GM11168 (cell line): ENCODE results near the gene CFAP54.

Experiments used
- in situ Hi-C: fragments of 300-500 bp; cut with MboI; formaldehyde crosslinking; loops from one replicate; pipeline ENCODE4 v1.12.0; 2022; ENCODE audit warnings: low sequenced_read_pairs; ENCODE audit not compliant: unreplicated experiment

The CFAP54 gene

GRCh38 chr12:96510306-96510764, 21.0 kb downstream of the CFAP54 start:
- in situ Hi-C loops: loop anchor here (10.0 kb wide), 2 partner anchors 296 to 446 kb away; no protein-coding TSS in a partner anchor

- in situ Hi-C loops: loop anchor here (10.0 kb wide), 2 partner anchors 298 to 448 kb away; no protein-coding TSS in a partner anchor
These were observed 23.8 kb downstream of the CFAP54 start for GRCh38 chr12:96513166-96513565.

GRCh38 chr12:96513681-96514080, 24.3 kb downstream of the CFAP54 start:
- in situ Hi-C loops: loop anchor here (10.0 kb wide), 2 partner anchors 299 to 449 kb away; no protein-coding TSS in a partner anchor

GRCh38 chr12:96514328-96514727, 25.0 kb downstream of the CFAP54 start:
- in situ Hi-C loops: loop anchor here (10.0 kb wide), 2 partner anchors 300 to 450 kb away; no protein-coding TSS in a partner anchor

- in situ Hi-C loops: loop anchor here (10.0 kb wide), 2 partner anchors 302 to 452 kb away; no protein-coding TSS in a partner anchor
These were observed 27.4 kb downstream of the CFAP54 start for GRCh38 chr12:96516472-96517430.

GRCh38 chr12:96520767-96521166, 31.4 kb downstream of the CFAP54 start:
- in situ Hi-C loops: no loop called here

GRCh38 chr12:96521895-96522682, 32.7 kb downstream of the CFAP54 start:
- in situ Hi-C loops: no loop called here

- in situ Hi-C loops: no loop called here
These were observed 33.3 kb downstream of the CFAP54 start for GRCh38 chr12:96522690-96523089.

GRCh38 chr12:96526110-96526509, 36.7 kb downstream of the CFAP54 start:
- in situ Hi-C loops: no loop called here

- in situ Hi-C loops: no loop called here
These were observed 40.5 kb downstream of the CFAP54 start for GRCh38 chr12:96529912-96530311.

- in situ Hi-C loops: no loop called here
These were observed 45.0 kb downstream of the CFAP54 start for GRCh38 chr12:96534339-96534738.

GRCh38 chr12:96548384-96548783, 59.0 kb downstream of the CFAP54 start:
- in situ Hi-C loops: no loop called here

GRCh38 chr12:96549341-96549740, 60.0 kb downstream of the CFAP54 start:
- in situ Hi-C loops: no loop called here

GRCh38 chr12:96570579-96570978, 81.2 kb downstream of the CFAP54 start:
- in situ Hi-C loops: no loop called here

GRCh38 chr12:96571101-96571862, 81.9 kb downstream of the CFAP54 start:
- in situ Hi-C loops: no loop called here

- in situ Hi-C loops: no loop called here
These were observed 89.2 kb downstream of the CFAP54 start for GRCh38 chr12:96578526-96579125.

GRCh38 chr12:96585977-96586376, 96.6 kb downstream of the CFAP54 start:
- in situ Hi-C loops: no loop called here

GRCh38 chr12:96587691-96588090, 98.3 kb downstream of the CFAP54 start:
- in situ Hi-C loops: no loop called here

GRCh38 chr12:96590970-96591369, 101.6 kb downstream of the CFAP54 start:
- in situ Hi-C loops: loop anchor here (10.0 kb wide), 1 partner anchor 384 kb away; no protein-coding TSS in a partner anchor
